Natural killer cell (primary cell): ENCODE data around the gene RGS14. TPM values are rescaled to one million over a fixed set of nuclear protein-coding genes. Genes with fewer than 3 reads are reported as not detected.

Source experiments
- ATAC-seq, 3 donors: fragments of 150-1000 bp in 2 of 3; fragments of 200-7000 bp in 1 of 3; cut with Tn5 transposase; 1 replicate in 1 of 3; 2 replicates in 2 of 3; pipeline ENCODE4 v1.10.0; 2021; ENCODE audit warnings: mild to moderate bottlenecking in 2 of 3, moderate library complexity in 2 of 3
- DNase-seq, 2 donors: peaks; one replicate each; pipeline versions ENCODE4 v3.0.0 to v3.0.0-alpha.2; 2013 to 2021; ENCODE audit warnings: mixed read lengths in 1 of 2
- H3K27ac ChIP-seq: one replicate; pipeline ENCODE4 v1.5.1; 2013; ENCODE audit warnings: mild to moderate bottlenecking, low read length
- H3K27me3 ChIP-seq: one replicate; pipeline ENCODE4 v1.6.1; 2013; ENCODE audit warnings: low read length; ENCODE audit not compliant: control insufficient read depth, insufficient read depth
- H3K36me3 ChIP-seq: one replicate; pipeline ENCODE4 v1.6.1; 2013; ENCODE audit warnings: low read length; ENCODE audit not compliant: control insufficient read depth, insufficient read depth
- H3K4me1 ChIP-seq: one replicate; pipeline ENCODE4 v1.6.1; 2013; ENCODE audit warnings: low read length; ENCODE audit not compliant: control insufficient read depth, insufficient read depth
- H3K4me3 ChIP-seq: one replicate; pipeline ENCODE4 v1.5.1; 2013; ENCODE audit warnings: low read length
- H3K9me3 ChIP-seq: one replicate; pipeline ENCODE4 v1.6.1; 2013; ENCODE audit warnings: low read length; ENCODE audit not compliant: control insufficient read depth, insufficient read depth
- H3K27ac Mint-ChIP-seq, 2 donors: one replicate each; pipeline ENCODE4 v1.8.0; 2022; ENCODE audit warnings: mild to moderate bottlenecking in 2 of 2, mixed read lengths in 2 of 2, moderate library complexity in 1 of 2
- H3K27me3 Mint-ChIP-seq, 2 donors: one replicate each; pipeline ENCODE4 v1.8.0; 2022; ENCODE audit warnings: low read depth in 2 of 2, mixed read lengths in 2 of 2
- H3K36me3 Mint-ChIP-seq: one replicate; pipeline ENCODE4 v1.8.0; 2022; ENCODE audit warnings: mixed read lengths
- H3K4me1 Mint-ChIP-seq, 2 donors: one replicate each; pipeline ENCODE4 v1.8.0; 2022; ENCODE audit warnings: mixed read lengths in 2 of 2
- H3K4me3 Mint-ChIP-seq: one replicate; pipeline ENCODE4 v1.8.0; 2022; ENCODE audit warnings: mild to moderate bottlenecking, moderate library complexity, mixed read lengths
- H3K9me3 Mint-ChIP-seq, 2 donors: one replicate each; pipeline ENCODE4 v1.8.0; 2022; ENCODE audit warnings: mixed read lengths in 2 of 2
- CTCF ChIP-seq: fragments of 200-600 bp; IDR thresholded peaks from one replicate; pipeline ENCODE4 v1.8.0; 2022; ENCODE audit warnings: antibody characterized with exemption
- WGBS: methylation state at CpG from one replicate; pipeline ENCODE4 v1.1.7; 2013; ENCODE audit warnings: missing lambda C conversion rate; ENCODE audit not compliant: insufficient coverage; 5-methylcytosine and 5-hydroxymethylcytosine counted together
- intact Hi-C: fragments of 100-400 bp; cut with micrococcal nuclease; formaldehyde crosslinking; loops from one replicate; pipeline ENCODE4 v1.14.2; 2022
- total RNA-seq, 4 donors: library from RNA; stranded (reverse); fragments of 120-200 nt in 1 of 4; gene quantifications; one replicate each; pipeline versions ENCODE4 v1.2.3 to v1.2.4, GENCODE V29; 2013 to 2022

RGS14 gene
- total RNA-seq, 3 donors from 2014 or later (not counting 1 experiment from before 2014, with no cell fraction given) = 57.3 to 87.0 (median 66.1) TPM

GRCh38 chr5:177405312-177405711, 47.6 kb downstream of the RGS14 start:
- WGBS = 53% methylated on average over 2 of the region's 2 CpGs

GRCh38 chr5:177405805-177406204, 48.1 kb downstream of the RGS14 start:
- intact Hi-C loops = no loop called here
- peaks cover 65% of the 10 kb centered on the region for H3K4me1 ChIP-seq
- 5% methylated on average over 5 of the region's 5 CpGs for WGBS
- Mint-ChIP-seq H3K4me3 (peak overlapping the region; percentile 57), H3K27ac (peak overlapping the region; percentile 70 to 84), H3K4me1 (peaks cover 49 to 58% of the 10 kb centered on the region in 2 donors), H3K36me3 (no peaks in the 10 kb centered on the region), H3K27me3 (peaks cover 13 to 17% of the 10 kb centered on the region in 2 donors), H3K9me3 (no peaks in the 10 kb centered on the region)
- no peak overlapping the region for H3K4me3 ChIP-seq
- TF ChIP-seq CTCF = no peak
- ATAC-seq (peak; percentile 19 to 42 (median 23)), DNase-seq (peak; percentile 29 to 38)
- H3K27me3 ChIP-seq = peaks cover 19% of the 10 kb centered on the region
- peak overlapping the region; percentile 2 for H3K27ac ChIP-seq
- no peaks in the 10 kb centered on the region for H3K9me3 ChIP-seq
- H3K36me3 ChIP-seq = no peaks in the 10 kb centered on the region

More at GRCh38 chr5:177405312-177405711, 47.6 kb downstream of the RGS14 start:
- H3K36me3 ChIP-seq = no peaks in the 10 kb centered on the region
- intact Hi-C loops = no loop called here
- H3K4me3 Mint-ChIP-seq = peak overlapping the region; percentile 57
- peaks cover 13 to 17% of the 10 kb centered on the region in 2 donors for H3K27me3 Mint-ChIP-seq
- H3K27me3 ChIP-seq = peaks cover 20% of the 10 kb centered on the region
- H3K27ac ChIP-seq = peak overlapping the region; percentile 2
- H3K4me1 ChIP-seq = peaks cover 60% of the 10 kb centered on the region
- H3K9me3 Mint-ChIP-seq = no peaks in the 10 kb centered on the region
- H3K36me3 Mint-ChIP-seq = no peaks in the 10 kb centered on the region
- DNase-seq (peak in 1 of 2 donors; percentile 21), ATAC-seq (no peak)
- peak overlapping the region; percentile 62 to 84 for H3K27ac Mint-ChIP-seq
- H3K4me1 Mint-ChIP-seq = peaks cover 45 to 53% of the 10 kb centered on the region in 2 donors
- H3K9me3 ChIP-seq = no peaks in the 10 kb centered on the region
- TF ChIP-seq CTCF = no peak
- no peak overlapping the region for H3K4me3 ChIP-seq

- peaks cover 59 to 77% of the 10 kb centered on the region in 2 donors for H3K4me1 Mint-ChIP-seq
- peak within 1 kb of the TSS; percentile 62 for H3K27ac ChIP-seq
- peak within 1 kb of the TSS; percentile 80 to 81 for H3K27ac Mint-ChIP-seq
- no peaks in the 10 kb centered on the region for H3K27me3 ChIP-seq
- H3K4me1 ChIP-seq = peaks cover 71% of the 10 kb centered on the region
- WGBS = 98% methylated on average over 9 of the region's 9 CpGs
- ATAC-seq (no peak), DNase-seq (no peak)
- H3K4me3 Mint-ChIP-seq = peak within 1 kb of the TSS; percentile 35
- H3K9me3 ChIP-seq = no peaks in the 10 kb centered on the region
- no peak for TF ChIP-seq CTCF
- H3K36me3 ChIP-seq = no peaks in the 10 kb centered on the region
- no peaks in the 10 kb centered on the region for H3K27me3 Mint-ChIP-seq
- intact Hi-C loops = no loop called here
- no peaks in the 10 kb centered on the region for H3K9me3 Mint-ChIP-seq
- no peak within 1 kb of the TSS for H3K4me3 ChIP-seq
- no peaks in the 10 kb centered on the region for H3K36me3 Mint-ChIP-seq
Observed at GRCh38 chr5:177409043-177409801, 51.5 kb downstream of the RGS14 start, which contains the start of gene F12. Gene F12 (minus strand): TSS chr5:177409564. CDS start chr5:177409527, 37 bp downstream.
